ENCODE results near the gene SEZ6L2. TPM values are rescaled to one million over a fixed set of nuclear protein-coding genes. Genes with fewer than 3 reads are reported as not detected.
A peak's percentile ranks its signal among the peaks of the same experiment; 100 is the strongest.

The SEZ6L2 gene
- total and polyA plus RNA-seq, 9 of the 15 experiments (the other 6 are each of a cell fraction or from before 2014, with no cell fraction given), result 0.10 to 2.1 (median 0.72) TPM

- TF ChIP-seq, protein P1, sequence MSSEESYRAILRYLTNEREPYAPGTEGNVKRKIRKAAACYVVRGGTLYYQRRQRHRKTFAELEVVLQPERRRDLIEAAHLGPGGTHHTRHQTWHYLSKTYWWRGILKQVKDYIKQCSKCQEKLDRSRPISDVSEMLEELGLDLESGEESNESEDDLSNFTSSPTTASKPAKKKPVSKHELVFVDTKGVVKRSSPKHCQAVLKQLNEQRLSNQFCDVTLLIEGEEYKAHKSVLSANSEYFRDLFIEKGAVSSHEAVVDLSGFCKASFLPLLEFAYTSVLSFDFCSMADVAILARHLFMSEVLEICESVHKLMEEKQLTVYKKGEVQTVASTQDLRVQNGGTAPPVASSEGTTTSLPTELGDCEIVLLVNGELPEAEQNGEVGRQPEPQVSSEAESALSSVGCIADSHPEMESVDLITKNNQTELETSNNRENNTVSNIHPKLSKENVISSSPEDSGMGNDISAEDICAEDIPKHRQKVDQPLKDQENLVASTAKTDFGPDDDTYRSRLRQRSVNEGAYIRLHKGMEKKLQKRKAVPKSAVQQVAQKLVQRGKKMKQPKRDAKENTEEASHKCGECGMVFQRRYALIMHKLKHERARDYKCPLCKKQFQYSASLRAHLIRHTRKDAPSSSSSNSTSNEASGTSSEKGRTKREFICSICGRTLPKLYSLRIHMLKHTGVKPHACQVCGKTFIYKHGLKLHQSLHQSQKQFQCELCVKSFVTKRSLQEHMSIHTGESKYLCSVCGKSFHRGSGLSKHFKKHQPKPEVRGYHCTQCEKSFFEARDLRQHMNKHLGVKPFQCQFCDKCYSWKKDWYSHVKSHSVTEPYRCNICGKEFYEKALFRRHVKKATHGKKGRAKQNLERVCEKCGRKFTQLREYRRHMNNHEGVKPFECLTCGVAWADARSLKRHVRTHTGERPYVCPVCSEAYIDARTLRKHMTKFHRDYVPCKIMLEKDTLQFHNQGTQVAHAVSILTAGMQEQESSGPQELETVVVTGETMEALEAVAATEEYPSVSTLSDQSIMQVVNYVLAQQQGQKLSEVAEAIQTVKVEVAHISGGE (CRISPR knock-in tag; IDR thresholded peaks at IDR 0.05), result peak in 1 of 3 experiments; percentile 34; a peak in 1 of 6 replicates
- peak; percentile 76 for TF ChIP-seq POLR2AphosphoS5 (IDR thresholded peaks at IDR 0.05; ENCODE audit: control insufficient read depth, insufficient read depth, low read depth, low read length)
- peak; percentile 86 for TF ChIP-seq ZNF592 (IDR thresholded peaks at IDR 0.05)
- peak; percentile 93 for TF ChIP-seq RBFOX2 (IDR thresholded peaks at IDR 0.05; ENCODE audit: low read depth, low read length)
- TF ChIP-seq ERF (CRISPR knock-in tag; IDR thresholded peaks at IDR 0.05), result 0 out of 2 replicates have a peak, but pooled peaks have one; percentile 58
- TF ChIP-seq SAP30 (IDR thresholded peaks at IDR 0.05; ENCODE audit: borderline replicate concordance, insufficient read depth, low read depth, low read length, poor library complexity, severe bottlenecking), result peak; percentile 94
- peak; percentile 74 for TF ChIP-seq PML (IDR thresholded peaks at IDR 0.05; ENCODE audit: low read length)
- TF ChIP-seq NRF1 (conservative IDR thresholded peaks at IDR 0.05 in 1 of 2, IDR thresholded peaks at IDR 0.05 in 1 of 2), result peak; percentile 98
- TF ChIP-seq KDM5B (IDR thresholded peaks at IDR 0.05; ENCODE audit: insufficient replicate concordance, low read depth, low read length), result peak; percentile 79
Measured at GRCh38 chr16:29925781-29926710, 26.7 kb upstream of the SEZ6L2 start, which contains the start of gene KCTD13 (continued).

Data from K562 (cell line).